AG20443 (cell line): ENCODE measurements around the gene ACAT1.
A peak's percentile ranks its signal among the peaks of the same experiment; 100 is the strongest.
"Not testable (repeated sequence)": the region's sequence is repeated elsewhere in the genome, so short reads cannot be mapped to it uniquely, and the experiment has no call there.

Experiments
- DNase-seq: peaks from one replicate; pipeline ENCODE4 v3.0.0; 2012; ENCODE audit warnings: low spot score, mixed read lengths

ACAT1 gene

GRCh38 chr11:108144615-108145014 is 23.2 kb downstream of the ACAT1 start:
- DNase-seq = no peak

- peak; percentile 14 for DNase-seq
Observed at GRCh38 chr11:108147150-108147549, 25.8 kb downstream of the ACAT1 start.

- DNase-seq = no peak
Observed at GRCh38 chr11:108148556-108148955, 27.2 kb downstream of the ACAT1 start.

GRCh38 chr11:108154591-108154990 is 33.2 kb downstream of the ACAT1 start:
- no peak for DNase-seq

- DNase-seq = no peak
Observed at GRCh38 chr11:108160970-108161566, 39.7 kb downstream of the ACAT1 start.

- not testable (repeated sequence) for DNase-seq
Observed at GRCh38 chr11:108162878-108163277, 41.5 kb downstream of the ACAT1 start.

GRCh38 chr11:108167624-108168023 is 46.3 kb downstream of the ACAT1 start:
- no peak for DNase-seq

GRCh38 chr11:108170184-108170583 is 48.8 kb downstream of the ACAT1 start:
- DNase-seq = no peak

- DNase-seq = no peak
Observed at GRCh38 chr11:108177570-108177969, 56.2 kb downstream of the ACAT1 start.

- DNase-seq = no peak
Observed at GRCh38 chr11:108193725-108194124, 72.4 kb downstream of the ACAT1 start.

- DNase-seq = no peak
Observed at GRCh38 chr11:108196901-108197300, 75.5 kb downstream of the ACAT1 start.
